Endodermal cell (in vitro differentiated cells): ENCODE measurements around the gene BSCL2. TPM values are rescaled to one million over a fixed set of nuclear protein-coding genes. Genes with fewer than 3 reads are reported as not detected.

ENCODE experiments used
- DNase-seq: peaks from one replicate; pipeline ENCODE4 v3.0.0-alpha.2; 2017
- H3K27ac ChIP-seq: 2 replicates; pipeline ENCODE4 v1.5.1; 2013; ENCODE audit warnings: mild to moderate bottlenecking, low read depth, low read length, moderate library complexity
- H3K27me3 ChIP-seq: 2 replicates; pipeline ENCODE4 v1.6.1; 2013; ENCODE audit warnings: mild to moderate bottlenecking, low read length, moderate library complexity; ENCODE audit not compliant: insufficient read depth, control insufficient read depth, poor library complexity, severe bottlenecking
- H3K36me3 ChIP-seq: 2 replicates; pipeline ENCODE4 v1.7.0; 2013; ENCODE audit warnings: mild to moderate bottlenecking, low read length, moderate library complexity; ENCODE audit not compliant: control insufficient read depth, insufficient read depth
- H3K4me1 ChIP-seq: one replicate; pipeline ENCODE4 v1.7.0; 2013; ENCODE audit warnings: low read length; ENCODE audit not compliant: control insufficient read depth, insufficient read depth
- H3K4me3 ChIP-seq: 2 replicates; pipeline ENCODE4 v1.5.1; 2013; ENCODE audit warnings: mild to moderate bottlenecking, low read length, moderate library complexity
- H3K9ac ChIP-seq: 2 replicates; pipeline ENCODE4 v1.6.1; 2013; ENCODE audit warnings: mild to moderate bottlenecking, low read length, moderate library complexity; ENCODE audit not compliant: poor library complexity, severe bottlenecking; ENCODE audit errors: extremely low read depth
- H3K9me3 ChIP-seq: 2 replicates; pipeline ENCODE4 v1.6.1; 2013; ENCODE audit warnings: mild to moderate bottlenecking, low read length, moderate library complexity; ENCODE audit not compliant: control insufficient read depth
- H3K27ac Mint-ChIP-seq: 2 replicates; pipeline ENCODE4 v1.8.0; 2020; ENCODE audit warnings: mixed read lengths
- H3K27me3 Mint-ChIP-seq: 2 replicates; pipeline ENCODE4 v1.8.0; 2021; ENCODE audit warnings: mild to moderate bottlenecking, mixed read lengths; ENCODE audit not compliant: insufficient read depth
- H3K36me3 Mint-ChIP-seq: 2 replicates; pipeline ENCODE4 v1.8.0; 2020; ENCODE audit warnings: low read depth, mixed read lengths
- H3K4me1 Mint-ChIP-seq: 2 replicates; pipeline ENCODE4 v1.8.0; 2020; ENCODE audit warnings: mixed read lengths
- H3K4me3 Mint-ChIP-seq: 2 replicates; pipeline ENCODE4 v1.8.0; 2020; ENCODE audit warnings: mild to moderate bottlenecking, moderate library complexity, mixed read lengths
- H3K9me3 Mint-ChIP-seq: 2 replicates; pipeline ENCODE4 v1.8.0; 2020; ENCODE audit warnings: mild to moderate bottlenecking, mixed read lengths
- CTCF ChIP-seq: fragments of 200-600 bp; sonication (generic); conservative IDR thresholded peaks from 2 replicates; pipeline ENCODE4 v1.5.0; 2021; ENCODE audit warnings: antibody characterized with exemption, mild to moderate bottlenecking
- whole genome bisulfite sequencing, 2 experiments: methylation state at CpG; one replicate each; pipeline versions ENCODE4 v1.1.5 to v1.1.7; 2013; ENCODE audit warnings: missing lambda C conversion rate in 2 of 2, mixed read lengths in 1 of 2; ENCODE audit not compliant: insufficient coverage in 1 of 2, insufficient read length in 1 of 2; 5-methylcytosine and 5-hydroxymethylcytosine counted together
- total RNA-seq, 2 donors: library from RNA; stranded (reverse); fragmentation: NEBNext Ultra II Directional in 1 of 2; extraction: Animal tissue kit (Norgen Biotek cat#: 25700) in 1 of 2; gene quantifications; 2 replicates in 1 of 2; 3 replicates in 1 of 2; pipeline ENCODE4 v1.2.1, GENCODE V29; 2021

BSCL2 gene
- total RNA-seq, 2 donors from 2014 or later, result 68.6 to 77.2 TPM

DNA sequence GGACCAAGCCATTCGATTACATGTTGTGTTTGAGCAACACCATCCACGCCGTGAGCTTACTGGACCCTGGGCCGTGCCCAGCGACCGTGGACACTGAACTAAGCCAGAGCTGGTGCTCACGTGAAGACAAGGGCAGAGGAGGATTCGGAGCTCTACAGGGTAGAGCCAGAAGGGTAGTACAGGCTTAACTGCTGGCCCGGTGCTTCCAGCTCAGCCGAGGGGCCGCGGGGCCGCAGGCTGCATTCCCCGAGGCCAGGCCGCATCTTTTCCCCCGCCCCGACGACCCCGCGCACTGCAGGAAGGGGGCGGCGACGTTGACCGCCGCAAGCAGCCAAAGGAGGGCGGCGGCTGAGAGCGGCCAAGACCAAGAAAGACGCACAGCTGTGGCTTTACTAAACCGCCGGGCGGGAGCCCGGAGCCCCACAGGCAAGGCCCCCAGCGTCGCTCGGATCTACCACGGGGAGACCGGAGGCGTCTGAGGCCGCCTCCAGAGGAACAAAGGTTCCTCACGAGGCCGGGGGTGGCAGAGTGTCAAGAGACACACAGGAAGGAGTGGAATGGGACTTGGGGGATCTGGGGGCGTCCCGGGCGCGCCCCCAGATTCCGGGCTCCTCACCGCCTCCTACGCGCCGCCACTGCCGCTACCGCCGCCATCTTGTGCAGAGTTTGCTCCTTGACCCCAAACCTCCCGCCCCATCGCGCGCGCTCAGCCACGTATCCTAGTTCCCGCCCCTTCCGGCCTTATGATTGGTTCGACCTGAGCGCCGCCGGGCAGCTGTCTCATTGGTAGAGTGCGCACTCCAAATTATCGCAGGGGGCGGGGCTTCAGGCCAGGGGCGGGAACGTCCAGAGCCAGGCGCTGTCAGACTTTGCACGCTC lies 61.0 kb downstream of the BSCL2 start, which contains the start of gene GANAB:
Gene GANAB, minus strand, starts transcription at position 668 of the 879 bp plus-strand sequence. Its CDS starts 14 bp downstream, at position 654.
- WGBS, 2 experiments, result 1% methylated on average over 34 to 73 of the region's 73 CpGs
- peak within 1 kb of the TSS; percentile 95 for H3K27ac ChIP-seq

GRCh38 chr11:62645671-62645945 lies 61.6 kb downstream of the BSCL2 start:
- H3K27me3 Mint-ChIP-seq, result no peaks in the 10 kb centered on the region
- H3K36me3 Mint-ChIP-seq, result peaks cover 40% of the 10 kb centered on the region
- H3K4me1 Mint-ChIP-seq, result peaks cover 4% of the 10 kb centered on the region
- H3K27me3 ChIP-seq, result no peaks in the 10 kb centered on the region
- TF ChIP-seq CTCF, result no peak
- H3K4me3 ChIP-seq, result peak overlapping the region; percentile 96
- peak overlapping the region; percentile 98 for H3K27ac Mint-ChIP-seq
- H3K4me3 Mint-ChIP-seq, result peak overlapping the region; percentile 96
- 40 to 43% methylated on average over 9 to 11 of the region's 11 CpGs for WGBS, 2 experiments
- no peaks in the 10 kb centered on the region for H3K9me3 Mint-ChIP-seq
- H3K4me1 ChIP-seq, result no peaks in the 10 kb centered on the region
- H3K27ac ChIP-seq, result peak overlapping the region; percentile 95
- no peak for DNase-seq
- no peaks in the 10 kb centered on the region for H3K9me3 ChIP-seq
- H3K36me3 ChIP-seq, result peaks cover 53% of the 10 kb centered on the region
- H3K9ac ChIP-seq, result peak overlapping the region; percentile 99

More for the DNA sequence above, 61.0 kb downstream of the BSCL2 start, which contains the start of gene GANAB:
- peak; percentile 100 for DNase-seq
- Histone ChIP-seq H3K27me3 (no peaks in the 10 kb centered on the region), H3K9ac (peak within 1 kb of the TSS; percentile 99), H3K4me1 (no peaks in the 10 kb centered on the region), H3K36me3 (peaks cover 48% of the 10 kb centered on the region), H3K9me3 (no peaks in the 10 kb centered on the region), H3K4me3 (peak within 1 kb of the TSS; percentile 96)
- no peaks in the 10 kb centered on the region for H3K9me3 Mint-ChIP-seq
- peaks cover 2% of the 10 kb centered on the region for H3K4me1 Mint-ChIP-seq
- no peaks in the 10 kb centered on the region for H3K27me3 Mint-ChIP-seq
- peaks cover 39% of the 10 kb centered on the region for H3K36me3 Mint-ChIP-seq
- peak within 1 kb of the TSS; percentile 96 for H3K4me3 Mint-ChIP-seq
- H3K27ac Mint-ChIP-seq, result peak within 1 kb of the TSS; percentile 98
- TF ChIP-seq CTCF, result peak; percentile 17

DNA sequence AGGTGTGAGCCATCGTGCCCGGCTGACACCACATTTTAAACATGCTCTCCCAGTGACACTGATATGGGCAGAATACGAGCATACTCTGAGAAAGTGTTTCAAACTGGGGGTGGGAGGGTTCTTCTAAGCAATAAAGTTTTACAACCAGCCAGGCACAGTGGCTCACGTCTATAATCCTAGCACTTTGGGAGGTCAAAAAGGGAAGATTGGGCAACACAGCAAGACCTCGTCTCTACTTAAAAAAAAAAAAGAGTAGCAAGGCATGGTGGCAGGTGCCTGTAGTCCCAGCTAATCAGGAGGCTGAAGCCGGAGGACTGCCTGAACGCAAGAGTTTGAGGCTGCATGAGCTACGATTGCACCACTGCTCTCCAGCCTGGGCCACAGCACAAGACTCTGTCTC lies 63.0 kb downstream of the BSCL2 start:
- Histone ChIP-seq H3K9ac (no peak overlapping the region), H3K36me3 (peaks cover 52% of the 10 kb centered on the region), H3K4me1 (no peaks in the 10 kb centered on the region), H3K9me3 (no peaks in the 10 kb centered on the region), H3K27me3 (no peaks in the 10 kb centered on the region), H3K4me3 (no peak overlapping the region), H3K27ac (no peak overlapping the region)
- WGBS, 2 experiments, result 90 to 96% methylated on average over 8 of the region's 8 CpGs
- H3K27ac Mint-ChIP-seq, result no peak overlapping the region
- no peak for TF ChIP-seq CTCF
- peaks cover 4% of the 10 kb centered on the region for H3K4me1 Mint-ChIP-seq
- H3K36me3 Mint-ChIP-seq, result peaks cover 42% of the 10 kb centered on the region
- no peak for DNase-seq
- peak overlapping the region; percentile 96 for H3K4me3 Mint-ChIP-seq
- no peaks in the 10 kb centered on the region for H3K9me3 Mint-ChIP-seq
- H3K27me3 Mint-ChIP-seq, result no peaks in the 10 kb centered on the region

Other genes with a start within 250 kb of the BSCL2 start
- gene AHNAK, start 160.6 kb downstream of the BSCL2 start, total RNA-seq, result 100 to 1,000 TPM; 109 to 165 TPM
- gene EEF1G, start 133.5 kb downstream of the BSCL2 start, total RNA-seq, result 1,000 to 10,000 TPM; 1,705 to 1,818 TPM
- gene TUT1, start 115.9 kb downstream of the BSCL2 start, total RNA-seq, result 10 to 100 TPM; 16.0 to 33.5 TPM
- 100 to 1,000 TPM; 131 to 155 TPM for gene MTA2, start 105.6 kb downstream of the BSCL2 start, total RNA-seq
- gene EML3, start 94.6 kb downstream of the BSCL2 start, total RNA-seq, result 10 to 100 TPM; 51.5 to 57.7 TPM
- 1 to 10 TPM in 1 of 2 donors, under 1 TPM in 1; 0.71 to 1.3 TPM for gene ROM1, start 94.2 kb downstream of the BSCL2 start, total RNA-seq
- 10 to 100 TPM; 38.6 to 53.9 TPM for gene B3GAT3, start 85.4 kb downstream of the BSCL2 start, total RNA-seq
- gene GANAB, start 60.8 kb downstream of the BSCL2 start, total RNA-seq, result 100 to 1,000 TPM; 377 to 402 TPM
- gene INTS5, start 54.1 kb downstream of the BSCL2 start, total RNA-seq, result 10 to 100 TPM; 19.0 to 21.6 TPM
- gene C11orf98, start 42.2 kb downstream of the BSCL2 start, total RNA-seq, result 100 to 1,000 TPM; 125 to 140 TPM
- 10 to 100 TPM; 29.9 to 39.4 TPM for gene CSKMT, start 42.1 kb downstream of the BSCL2 start, total RNA-seq
- gene UQCC3, start 35.8 kb downstream of the BSCL2 start, total RNA-seq, result 10 to 100 TPM in 1 of 2 donors, 1 to 10 TPM in 1; 9.2 to 11.1 TPM
- gene LBHD1, start 35.2 kb downstream of the BSCL2 start, total RNA-seq, result 10 to 100 TPM in 1 of 2 donors, 1 to 10 TPM in 1; 7.5 to 14.1 TPM
- gene UBXN1, start 28.4 kb downstream of the BSCL2 start, total RNA-seq, result 10 to 100 TPM; 89.3 to 96.6 TPM
- under 1 TPM; 0.55 to 0.99 TPM for gene LRRN4CL, start 17.9 kb downstream of the BSCL2 start, total RNA-seq
- gene GNG3, start 252 bp upstream of the BSCL2 start, total RNA-seq, result 1 to 10 TPM in 1 of 2 donors, under 1 TPM in 1; 0.40 to 1.7 TPM
- 10 to 100 TPM; 48.1 to 49.8 TPM for gene HNRNPUL2, start 20.0 kb upstream of the BSCL2 start, total RNA-seq
- gene TTC9C, start 21.1 kb upstream of the BSCL2 start, total RNA-seq, result 10 to 100 TPM; 40.0 to 55.4 TPM
- 10 to 100 TPM; 16.9 to 33.8 TPM for gene ZBTB3, start 46.7 kb upstream of the BSCL2 start, total RNA-seq
- gene POLR2G, start 54.2 kb upstream of the BSCL2 start, total RNA-seq, result 100 to 1,000 TPM; 107 to 137 TPM
- gene TAF6L, start 64.0 kb upstream of the BSCL2 start, total RNA-seq, result 10 to 100 TPM; 37.4 to 41.7 TPM
- gene TMEM179B, start 80.0 kb upstream of the BSCL2 start, total RNA-seq, result 10 to 100 TPM; 31.0 TPM
- gene TMEM223, start 84.6 kb upstream of the BSCL2 start, total RNA-seq, result 10 to 100 TPM; 18.4 to 21.0 TPM
- gene NXF1, start 98.0 kb upstream of the BSCL2 start, total RNA-seq, result 10 to 100 TPM; 45.8 to 61.4 TPM
- 10 to 100 TPM; 36.9 to 37.3 TPM for gene STX5, start 124.6 kb upstream of the BSCL2 start, total RNA-seq
- gene TEX54, start 125.4 kb upstream of the BSCL2 start, total RNA-seq, result not detected
- 10 to 100 TPM; 44.6 to 48.1 TPM for gene WDR74, start 132.2 kb upstream of the BSCL2 start, total RNA-seq
- gene SLC3A2, start 173.5 kb upstream of the BSCL2 start, total RNA-seq, result 100 to 1,000 TPM; 438 to 488 TPM
- gene CHRM1, start 213.9 kb upstream of the BSCL2 start, total RNA-seq, result not detected